Esophagus squamous epithelium (tissue), 5 donors: ENCODE measurements around the gene RPL15. TPM values are rescaled to one million over a fixed set of nuclear protein-coding genes. Genes with fewer than 3 reads are reported as not detected.
"Not testable (repeated sequence)": the region's sequence is repeated elsewhere in the genome, so short reads cannot be mapped to it uniquely, and the experiment has no call there.

ENCODE experiments used
- DNase-seq: peaks from one replicate; lab custom pipeline; 2025; lab: John Stamatoyannopoulos, UW
- H3K27ac ChIP-seq, 4 donors: fragments of 200-600 bp; sonication (generic); one replicate each; pipeline ENCODE4 v1.5.1; 2016 to 2019; ENCODE audit warnings: mild to moderate bottlenecking in 1 of 4
- H3K27me3 ChIP-seq, 4 donors: fragments of 200-600 bp; sonication (generic); 1 replicate in 3 of 4; 2 replicates in 1 of 4; pipeline versions ENCODE4 v1.5.1 to v1.6.0; 2017 to 2021; ENCODE audit warnings: antibody characterized with exemption in 1 of 4
- H3K36me3 ChIP-seq, 3 donors: fragments of 200-600 bp; sonication (generic); one replicate each; pipeline ENCODE4 v1.5.1; 2016 to 2019
- H3K4me1 ChIP-seq, 3 donors: fragments of 200-600 bp; sonication (generic); one replicate each; pipeline ENCODE4 v1.5.1; 2017 to 2019
- H3K4me3 ChIP-seq, 4 donors: fragments of 200-600 bp; sonication (generic); 1 replicate in 3 of 4; 2 replicates in 1 of 4; pipeline ENCODE4 v1.5.1; 2016 to 2019; ENCODE audit warnings: mild to moderate bottlenecking in 2 of 4, moderate library complexity in 1 of 4
- H3K9me3 ChIP-seq, 3 donors: fragments of 200-600 bp; sonication (generic); one replicate each; pipeline ENCODE4 v1.5.1; 2016 to 2019
- CTCF ChIP-seq, 6 experiments: fragments of 450-650 bp in 4 of 6; fragments of 200-600 bp in 2 of 6; sonication (generic) in 2 of 6; IDR thresholded peaks; one replicate each; pipeline ENCODE4 v1.5.1; 2016 to 2019; ENCODE audit warnings: antibody characterized with exemption in 6 of 6, mild to moderate bottlenecking in 4 of 6, moderate library complexity in 4 of 6
- POLR2A ChIP-seq, 4 donors: fragments of 450-650 bp; IDR thresholded peaks; one replicate each; pipeline ENCODE4 v1.6.1; 2017; ENCODE audit warnings: antibody characterized with exemption in 4 of 4, mild to moderate bottlenecking in 4 of 4, moderate library complexity in 3 of 4
- WGBS, 2 donors: methylation state at CpG; one replicate each; pipeline ENCODE4 v1.1.5; 2018; 5-methylcytosine and 5-hydroxymethylcytosine counted together
- intact Hi-C: fragments of 100-400 bp; cut with DNase I; formaldehyde crosslinking; loops from one replicate; pipeline ENCODE4 v1.15.0; 2022
- total RNA-seq, 4 donors: library from RNA; depleted of rRNA; stranded (reverse); fragments of >200 nt; gene quantifications; one replicate each; pipeline ENCODE4 v1.1.0, GENCODE V29; 2016
- donor health status: DM: yes; HTN: yes; CAD: no.

The RPL15 gene
- 1,000 to 10,000 TPM; 1,560 to 3,130 (median 2,166) TPM for total RNA-seq

GRCh38 chr3:23916886-23917678 lies at the start of gene RPL15, which contains the start of gene NKIRAS1:
Gene RPL15, plus strand, starts transcription at chr3:23917132. Its CDS starts 728 bp downstream, at chr3:23917860.
Gene NKIRAS1, minus strand, starts transcription at chr3:23916990. Its CDS starts 6,086 bp downstream, at chr3:23910904.
- peak within 1 kb of the TSS; percentile 90 to 96 (median 95) for H3K4me3 ChIP-seq
- no peaks in the 10 kb centered on the region for H3K27me3 ChIP-seq
- 0% methylated on average over 19 to 22 of the region's 64 CpGs for WGBS, 2 donors
- H3K27ac ChIP-seq, result peak within 1 kb of the TSS; percentile 97 to 99 (median 98)
- H3K9me3 ChIP-seq, result no peaks in the 10 kb centered on the region
- H3K4me1 ChIP-seq, result peaks cover 15 to 57% (median 19%) of the 10 kb centered on the region in 3 donors
- H3K36me3 ChIP-seq, result peaks cover 0 to 43% (median 0%) of the 10 kb centered on the region in 3 donors
- intact Hi-C loops, result no loop called here
- TF ChIP-seq CTCF (IDR thresholded peaks at IDR 0.05), result peak; percentile 44 to 90 (median 70)
- peak in 3 of 4 donors; percentile 87 to 98 (median 96) for TF ChIP-seq POLR2A (IDR thresholded peaks at IDR 0.05)
- peak; percentile 85 for DNase-seq

- intact Hi-C loops, result no loop called here
- Histone ChIP-seq H3K9me3 (no peaks in the 10 kb centered on the region), H3K36me3 (no peaks in the 10 kb centered on the region), H3K27me3 (no peaks in the 10 kb centered on the region), H3K4me1 (peaks cover 5 to 31% (median 14%) of the 10 kb centered on the region in 3 donors), H3K4me3 (no peak overlapping the region), H3K27ac (no peak overlapping the region)
- DNase-seq, result no peak
- TF ChIP-seq CTCF (IDR thresholded peaks at IDR 0.05) (no peak), POLR2A (IDR thresholded peaks at IDR 0.05) (no peak)
- 56 to 75% methylated on average over 1 of the region's 1 CpG for WGBS, 2 donors
These were observed 49.5 kb upstream of the RPL15 start for GRCh38 chr3:23867400-23867799.

DNA sequence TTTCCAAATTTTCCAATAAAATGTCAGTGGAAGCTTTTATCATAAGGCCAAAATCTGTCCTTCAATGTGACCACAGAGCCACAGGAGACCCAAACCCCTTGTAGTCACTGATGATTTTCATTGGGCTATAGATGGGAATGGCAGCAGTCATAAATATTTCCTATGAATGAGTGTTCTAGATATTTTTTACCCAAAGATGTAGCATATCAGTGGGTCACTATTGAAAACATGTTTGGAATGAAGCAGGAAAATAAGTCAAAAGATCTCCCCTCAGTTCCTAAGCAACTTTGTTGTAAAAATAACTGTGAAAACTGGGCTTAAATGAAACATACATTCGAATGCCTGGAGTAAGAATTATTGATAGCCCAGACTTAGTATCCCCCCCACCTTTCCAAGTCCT lies 49.1 kb upstream of the RPL15 start:
- WGBS, 2 donors, result 92 to 100% methylated on average over 1 of the region's 1 CpG
- no peaks in the 10 kb centered on the region for H3K9me3 ChIP-seq
- H3K27me3 ChIP-seq, result no peaks in the 10 kb centered on the region
- DNase-seq, result no peak
- TF ChIP-seq CTCF (IDR thresholded peaks at IDR 0.05) (no peak), POLR2A (IDR thresholded peaks at IDR 0.05) (no peak)
- intact Hi-C loops, result no loop called here
- peaks cover 5 to 31% (median 14%) of the 10 kb centered on the region in 3 donors for H3K4me1 ChIP-seq
- H3K36me3 ChIP-seq, result no peaks in the 10 kb centered on the region
- H3K27ac ChIP-seq, result no peak overlapping the region
- H3K4me3 ChIP-seq, result no peak overlapping the region

DNA sequence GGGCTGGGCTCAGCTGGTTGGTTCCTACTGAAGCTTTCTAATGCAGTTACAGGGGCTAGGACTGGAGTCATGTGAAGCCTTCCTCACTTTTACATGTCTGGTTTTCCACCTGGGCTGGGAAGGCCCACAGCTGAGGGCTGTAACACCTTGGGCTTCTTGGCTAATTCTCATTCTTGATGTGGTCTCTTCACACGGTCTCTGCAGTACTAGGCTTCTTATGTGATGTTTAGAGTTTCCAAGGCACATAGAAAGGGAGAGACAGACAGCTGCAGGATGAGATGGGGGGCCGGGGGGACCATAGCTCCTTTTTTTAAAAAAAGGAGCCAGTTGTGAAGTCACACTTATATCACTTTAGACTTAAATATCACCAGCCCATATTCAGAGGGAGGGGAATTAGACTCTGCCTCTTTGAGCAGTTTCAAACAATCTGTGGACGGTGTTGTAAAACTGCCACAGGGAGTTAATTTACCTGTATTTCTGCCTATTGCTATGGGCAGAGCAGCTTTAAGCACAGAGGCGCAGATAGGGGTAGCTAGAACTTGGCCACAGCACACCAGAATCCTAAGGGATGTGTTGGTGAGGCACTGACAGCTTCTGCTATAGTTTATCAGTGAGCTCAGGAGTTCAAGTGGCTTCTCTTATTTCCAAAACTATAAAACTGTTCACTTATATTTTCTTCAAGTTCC lies 46.8 kb upstream of the RPL15 start:
- no peak for DNase-seq
- WGBS, 2 donors, result 97 to 98% methylated on average over 3 to 4 of the region's 4 CpGs
- intact Hi-C loops, result no loop called here
- no peaks in the 10 kb centered on the region for H3K27me3 ChIP-seq
- H3K4me3 ChIP-seq, result no peak overlapping the region
- no peaks in the 10 kb centered on the region for H3K9me3 ChIP-seq
- H3K27ac ChIP-seq, result no peak overlapping the region
- peaks cover 5 to 46% (median 22%) of the 10 kb centered on the region in 3 donors for H3K4me1 ChIP-seq
- no peaks in the 10 kb centered on the region for H3K36me3 ChIP-seq
- TF ChIP-seq POLR2A (IDR thresholded peaks at IDR 0.05), result no peak
- TF ChIP-seq CTCF (IDR thresholded peaks at IDR 0.05), result no peak

DNA sequence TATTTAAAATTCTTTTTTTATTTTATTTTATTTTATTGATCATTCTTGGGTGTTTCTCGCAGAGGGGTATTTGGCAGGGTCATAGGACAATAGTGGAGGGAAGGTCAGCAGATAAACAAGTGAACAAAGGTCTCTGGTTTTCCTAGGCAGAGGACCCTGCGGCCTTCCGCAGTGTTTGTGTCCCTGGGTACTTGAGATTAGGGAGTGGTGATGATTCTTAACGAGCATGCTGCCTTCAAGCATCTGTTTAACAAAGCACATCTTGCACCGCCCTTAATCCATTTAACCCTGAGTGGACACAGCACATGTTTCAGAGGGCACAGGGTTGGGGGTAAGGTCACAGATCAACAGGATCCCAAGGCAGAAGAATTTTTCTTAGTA lies 46.3 kb upstream of the RPL15 start:
- 100% methylated on average over 1 of the region's 5 CpGs; no CpG with 5 or more reads in 1 of the 2 donors for WGBS, 2 donors
- H3K4me3 ChIP-seq, H3K36me3 ChIP-seq, intact Hi-C loops, DNase-seq, H3K27ac ChIP-seq, H3K9me3 ChIP-seq, H3K27me3 ChIP-seq: not testable (repeated sequence)
- H3K4me1 ChIP-seq, result peaks cover 2 to 40% (median 17%) of the 10 kb centered on the region in 3 donors

GRCh38 chr3:23871361-23871760 lies 45.6 kb upstream of the RPL15 start:
- H3K4me1 ChIP-seq, result peaks cover 0 to 33% (median 10%) of the 10 kb centered on the region in 3 donors
- DNase-seq, H3K27me3 ChIP-seq, H3K4me3 ChIP-seq, H3K36me3 ChIP-seq, H3K9me3 ChIP-seq, intact Hi-C loops, H3K27ac ChIP-seq: not testable (repeated sequence)
- WGBS, 2 donors, result no CpG with 5 or more reads among the region's 34 CpGs
